MM.1S (cell line): Measurements from ENCODE around the gene IL3.

Source experiments
- EZH2 ChIP-seq: fragments of 300-600 bp; sonication (generic); optimal IDR thresholded peaks from 2 replicates; pipeline ENCODE3; 2017; ENCODE audit warnings: low read depth, mild to moderate bottlenecking, antibody characterized with exemption, low read length, mixed read lengths
- EZH2phosphoT487 ChIP-seq: fragments of 300-600 bp; sonication (generic); IDR thresholded peaks from 2 replicates; pipeline ENCODE4 v1.6.1; 2018; ENCODE audit warnings: antibody characterized with exemption, low read length
- TF ChIP-seq, protein P1 (sequence below): fragments of 300-600 bp; sonication (generic); IDR thresholded peaks from 2 replicates; pipeline ENCODE4 v1.5.1; 2016; ENCODE audit warnings: antibody characterized with exemption, low read length, mixed read lengths

DNA sequence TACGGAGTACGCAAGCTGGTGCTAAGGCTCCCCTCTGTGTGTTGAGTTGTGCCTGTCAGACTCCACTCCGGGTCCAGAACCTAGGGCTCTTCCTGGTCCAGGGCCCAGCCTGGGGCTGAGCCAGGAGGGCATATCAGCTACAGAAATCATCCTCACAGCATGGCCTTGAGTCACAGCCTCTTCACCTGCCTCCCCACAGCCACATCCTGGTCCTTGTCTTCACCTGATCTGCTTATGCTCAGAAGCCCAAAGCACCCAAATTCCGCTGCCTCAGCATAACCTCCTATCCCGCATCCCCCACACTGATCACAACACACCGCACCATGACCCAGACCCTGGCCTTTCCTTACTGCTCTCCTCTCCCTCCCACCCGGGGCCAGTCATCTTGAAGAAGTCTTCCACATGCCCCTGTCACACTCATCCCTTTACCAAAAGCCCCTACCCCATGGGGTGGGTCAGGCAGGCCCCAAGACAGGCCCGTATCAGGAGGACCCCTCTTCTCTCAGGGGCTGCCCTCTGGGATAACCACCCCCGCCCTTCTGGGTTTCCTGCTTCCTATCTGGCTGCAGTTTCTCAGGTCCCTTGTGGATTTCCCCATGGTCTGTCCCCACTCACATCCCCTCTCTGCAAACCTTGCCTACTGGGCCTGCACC lies 1.3 kb upstream of the IL3 start:
- TF ChIP-seq, protein P1, sequence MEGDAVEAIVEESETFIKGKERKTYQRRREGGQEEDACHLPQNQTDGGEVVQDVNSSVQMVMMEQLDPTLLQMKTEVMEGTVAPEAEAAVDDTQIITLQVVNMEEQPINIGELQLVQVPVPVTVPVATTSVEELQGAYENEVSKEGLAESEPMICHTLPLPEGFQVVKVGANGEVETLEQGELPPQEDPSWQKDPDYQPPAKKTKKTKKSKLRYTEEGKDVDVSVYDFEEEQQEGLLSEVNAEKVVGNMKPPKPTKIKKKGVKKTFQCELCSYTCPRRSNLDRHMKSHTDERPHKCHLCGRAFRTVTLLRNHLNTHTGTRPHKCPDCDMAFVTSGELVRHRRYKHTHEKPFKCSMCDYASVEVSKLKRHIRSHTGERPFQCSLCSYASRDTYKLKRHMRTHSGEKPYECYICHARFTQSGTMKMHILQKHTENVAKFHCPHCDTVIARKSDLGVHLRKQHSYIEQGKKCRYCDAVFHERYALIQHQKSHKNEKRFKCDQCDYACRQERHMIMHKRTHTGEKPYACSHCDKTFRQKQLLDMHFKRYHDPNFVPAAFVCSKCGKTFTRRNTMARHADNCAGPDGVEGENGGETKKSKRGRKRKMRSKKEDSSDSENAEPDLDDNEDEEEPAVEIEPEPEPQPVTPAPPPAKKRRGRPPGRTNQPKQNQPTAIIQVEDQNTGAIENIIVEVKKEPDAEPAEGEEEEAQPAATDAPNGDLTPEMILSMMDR: no peak
- no peak for TF ChIP-seq EZH2
- TF ChIP-seq EZH2phosphoT487: no peak
